Activated naive CD4-positive, alpha-beta T cell treated with anti-CD3 and anti-CD28 coated beads, Interleukin-2, amount 50 U/mL, for 72 hours (primary cell): Measurements from ENCODE around the gene MSRB1. TPM values are rescaled to one million over a fixed set of nuclear protein-coding genes. Genes with fewer than 3 reads are reported as not detected.

Experiments
- ATAC-seq, 2 donors: fragments of 150-1000 bp; cut with Tn5 transposase; 2 replicates each; pipeline ENCODE4 v1.10.0; 2021; ENCODE audit warnings: mild to moderate bottlenecking in 2 of 2, moderate library complexity in 2 of 2
- DNase-seq, 2 donors: peaks; one replicate each; pipeline ENCODE4 v3.0.0; 2021 to 2022; ENCODE audit warnings: low spot score in 2 of 2
- H3K27ac Mint-ChIP-seq, 2 donors: one replicate each; pipeline ENCODE4 v1.8.0; 2022; ENCODE audit warnings: mild to moderate bottlenecking in 2 of 2, mixed read lengths in 2 of 2
- H3K36me3 Mint-ChIP-seq, 2 donors: one replicate each; pipeline ENCODE4 v1.8.0; 2022; ENCODE audit warnings: mixed read lengths in 2 of 2
- H3K9me3 Mint-ChIP-seq, 2 donors: one replicate each; pipeline ENCODE4 v1.8.0; 2022; ENCODE audit warnings: mixed read lengths in 2 of 2
- total RNA-seq, 2 donors: library from RNA; stranded (reverse); gene quantifications; one replicate each; pipeline ENCODE4 v1.2.3, GENCODE V29; 2022

MSRB1 gene
- 10 to 100 TPM; 17.3 to 41.7 TPM for total RNA-seq

GRCh38 chr16:1942810-1943726 is at the start of gene MSRB1:
MSRB1 (minus strand) TSS chr16:1943199; CDS start chr16:1943156, 43 bp downstream.
- peaks cover 0 to 11% of the 10 kb centered on the region in 2 donors for H3K36me3 Mint-ChIP-seq
- peak within 1 kb of the TSS; percentile 90 to 95 for H3K27ac Mint-ChIP-seq
- DNase-seq: peak; percentile 99 to 100
- peak; percentile 94 to 96 for ATAC-seq
- no peaks in the 10 kb centered on the region for H3K9me3 Mint-ChIP-seq

GRCh38 chr16:1991948-1992703 is 49.1 kb upstream of the MSRB1 start:
- ATAC-seq: peak; percentile 58 to 77
- DNase-seq: peak; percentile 87 to 98
- peaks cover 0 to 6% of the 10 kb centered on the region in 2 donors for H3K36me3 Mint-ChIP-seq
- H3K9me3 Mint-ChIP-seq: no peaks in the 10 kb centered on the region
- peak overlapping the region in 1 of 2 donors; percentile 39 for H3K27ac Mint-ChIP-seq

- H3K36me3 Mint-ChIP-seq: peaks cover 2 to 6% of the 10 kb centered on the region in 2 donors
- H3K9me3 Mint-ChIP-seq: no peaks in the 10 kb centered on the region
- peak overlapping the region in 1 of 2 donors; percentile 39 for H3K27ac Mint-ChIP-seq
- no peak for ATAC-seq
- no peak for DNase-seq
Measured at GRCh38 chr16:1991588-1991947, 48.6 kb upstream of the MSRB1 start.

- ATAC-seq (peak; percentile 28 to 68), DNase-seq (no peak)
- Mint-ChIP-seq H3K36me3 (peaks cover 6% of the 10 kb centered on the region in 2 donors), H3K27ac (peak overlapping the region in 1 of 2 donors; percentile 39), H3K9me3 (no peaks in the 10 kb centered on the region)
Measured at GRCh38 chr16:1991135-1991551, 48.1 kb upstream of the MSRB1 start.

- peak in 1 of 2 donors; percentile 2 for ATAC-seq
- DNase-seq: no peak
- no peaks in the 10 kb centered on the region for H3K9me3 Mint-ChIP-seq
- H3K27ac Mint-ChIP-seq: peak overlapping the region in 1 of 2 donors; percentile 39
- peaks cover 6% of the 10 kb centered on the region in 2 donors for H3K36me3 Mint-ChIP-seq
Measured at GRCh38 chr16:1990351-1991134, 47.5 kb upstream of the MSRB1 start.

GRCh38 chr16:1990101-1990350 is 47.0 kb upstream of the MSRB1 start:
- no peaks in the 10 kb centered on the region for H3K9me3 Mint-ChIP-seq
- no peak overlapping the region for H3K27ac Mint-ChIP-seq
- DNase-seq: no peak
- peaks cover 6% of the 10 kb centered on the region in 2 donors for H3K36me3 Mint-ChIP-seq
- no peak for ATAC-seq

GRCh38 chr16:1989209-1990100 is 46.5 kb upstream of the MSRB1 start, which contains the start of gene SYNGR3:
SYNGR3 (plus strand) TSS chr16:1989970; CDS start chr16:1990103, 133 bp downstream.
- Mint-ChIP-seq H3K9me3 (no peaks in the 10 kb centered on the region), H3K27ac (peak within 1 kb of the TSS in 1 of 2 donors; percentile 39), H3K36me3 (peaks cover 6% of the 10 kb centered on the region in 2 donors)
- ATAC-seq: no peak
- DNase-seq: no peak

GRCh38 chr16:1987198-1987597 is 44.2 kb upstream of the MSRB1 start:
- Mint-ChIP-seq H3K27ac (no peak overlapping the region), H3K36me3 (peaks cover 6% of the 10 kb centered on the region in 2 donors), H3K9me3 (no peaks in the 10 kb centered on the region)
- DNase-seq (no peak), ATAC-seq (no peak)

GRCh38 chr16:1985466-1986150 is 42.6 kb upstream of the MSRB1 start:
- peak overlapping the region in 1 of 2 donors; percentile 44 for H3K27ac Mint-ChIP-seq

GRCh38 chr16:1984347-1985225 is 41.6 kb upstream of the MSRB1 start:
- Mint-ChIP-seq H3K27ac (peak overlapping the region; percentile 44 to 81), H3K36me3 (peaks cover 6% of the 10 kb centered on the region in 2 donors), H3K9me3 (no peaks in the 10 kb centered on the region)
- peak; percentile 28 to 45 for ATAC-seq
- no peak for DNase-seq

More at GRCh38 chr16:1985466-1986150, 42.6 kb upstream of the MSRB1 start:
- ATAC-seq (no peak), DNase-seq (no peak)
- Mint-ChIP-seq H3K9me3 (no peaks in the 10 kb centered on the region), H3K36me3 (peaks cover 6% of the 10 kb centered on the region in 2 donors)

- Mint-ChIP-seq H3K36me3 (peaks cover 3 to 6% of the 10 kb centered on the region in 2 donors), H3K9me3 (no peaks in the 10 kb centered on the region), H3K27ac (peak within 1 kb of the TSS; percentile 44 to 81)
- ATAC-seq (peak; percentile 86 to 93), DNase-seq (peak; percentile 74 to 89)
Measured at GRCh38 chr16:1983544-1984346, 40.7 kb upstream of the MSRB1 start, which contains the start of gene GFER. GFER (plus strand) TSS chr16:1984193; CDS start chr16:1984219, 26 bp downstream.

- H3K9me3 Mint-ChIP-seq: no peaks in the 10 kb centered on the region
- H3K36me3 Mint-ChIP-seq: peaks cover 0 to 6% of the 10 kb centered on the region in 2 donors
- no peak overlapping the region for H3K27ac Mint-ChIP-seq
- ATAC-seq: no peak
- DNase-seq: no peak
Measured at GRCh38 chr16:1982991-1983543, 40.1 kb upstream of the MSRB1 start.

- Mint-ChIP-seq H3K36me3 (peaks cover 0 to 6% of the 10 kb centered on the region in 2 donors), H3K9me3 (no peaks in the 10 kb centered on the region), H3K27ac (no peak overlapping the region)
- ATAC-seq (no peak), DNase-seq (no peak)
Measured at GRCh38 chr16:1982013-1982433, 39.0 kb upstream of the MSRB1 start.
